Nucleus accumbens (tissue), 56 donors: Measurements from ENCODE around the gene GPA33.

Source experiments
- DNase-seq, 56 donors: peaks; one replicate each; lab custom pipeline; 2025; lab: John Stamatoyannopoulos, UW

The GPA33 gene

DNA sequence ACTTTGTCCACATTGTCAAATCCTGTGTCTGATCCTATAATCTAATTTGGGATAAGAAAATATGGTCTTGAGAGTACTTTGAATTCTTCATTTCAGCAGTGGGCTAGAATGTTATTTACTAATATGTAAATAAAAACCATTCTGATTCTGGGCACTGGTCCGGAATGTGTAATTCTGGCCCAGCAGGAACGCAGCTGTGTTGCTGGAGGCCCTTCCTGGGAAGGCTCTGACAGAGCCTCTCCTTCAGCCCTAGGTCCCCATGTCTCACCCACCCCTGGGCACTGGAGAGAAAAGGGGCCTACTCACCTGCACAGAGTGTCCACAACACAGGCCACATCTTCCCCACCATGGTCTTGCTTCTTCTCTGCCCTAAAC, 251 bp downstream of the GPA33 start:
- DNase-seq = no peak

GRCh38 chr1:167088746-167089417, 1.3 kb downstream of the GPA33 start:
- DNase-seq = no peak

DNA sequence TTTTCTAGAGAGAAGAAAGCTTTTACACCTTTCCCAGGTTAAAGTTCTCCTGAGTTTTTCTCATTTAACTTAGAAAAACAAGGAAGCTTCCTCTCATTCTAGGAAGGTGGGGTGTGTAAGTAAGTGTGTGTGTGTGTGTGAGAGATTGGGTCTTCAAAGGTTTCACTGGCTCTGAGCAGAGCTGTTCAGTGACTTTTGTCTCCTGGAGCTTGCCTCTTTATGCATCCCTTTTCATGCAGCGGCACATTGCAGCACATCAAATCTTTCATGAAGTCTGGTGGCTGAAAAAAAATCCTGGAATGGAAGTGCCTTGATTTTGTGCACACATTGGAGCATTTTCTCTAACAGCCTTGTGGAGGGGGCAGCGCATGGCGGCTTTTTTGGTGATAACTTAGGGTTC, 3.4 kb downstream of the GPA33 start:
- no peak for DNase-seq

GRCh38 chr1:167086033-167086432, 4.1 kb downstream of the GPA33 start:
- no peak for DNase-seq

DNA sequence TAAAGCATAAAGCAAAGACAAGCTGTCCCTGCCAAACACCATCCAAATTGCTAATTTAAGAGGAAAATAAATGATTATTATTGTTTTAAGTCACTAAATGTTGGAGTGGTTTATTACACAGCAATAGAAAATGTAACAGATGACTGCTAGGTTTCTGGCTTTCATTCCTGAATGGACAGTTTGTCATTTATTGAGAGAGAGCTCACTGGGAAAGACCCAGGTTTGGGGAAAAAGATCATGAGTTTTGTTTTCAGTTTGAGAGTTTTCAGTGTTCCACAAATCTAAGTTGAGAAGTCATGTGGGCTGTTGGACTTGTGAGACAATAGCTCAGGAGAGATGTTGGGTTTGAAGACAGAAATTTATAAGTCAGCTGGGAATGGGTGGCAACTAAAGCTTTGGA, 5.4 kb downstream of the GPA33 start:
- DNase-seq = no peak

- no peak for DNase-seq
Measured at GRCh38 chr1:167083871-167084270, 6.3 kb downstream of the GPA33 start.

GRCh38 chr1:167083066-167083665, 7.0 kb downstream of the GPA33 start:
- no peak for DNase-seq

GRCh38 chr1:167082511-167083027, 7.6 kb downstream of the GPA33 start:
- no peak for DNase-seq

DNA sequence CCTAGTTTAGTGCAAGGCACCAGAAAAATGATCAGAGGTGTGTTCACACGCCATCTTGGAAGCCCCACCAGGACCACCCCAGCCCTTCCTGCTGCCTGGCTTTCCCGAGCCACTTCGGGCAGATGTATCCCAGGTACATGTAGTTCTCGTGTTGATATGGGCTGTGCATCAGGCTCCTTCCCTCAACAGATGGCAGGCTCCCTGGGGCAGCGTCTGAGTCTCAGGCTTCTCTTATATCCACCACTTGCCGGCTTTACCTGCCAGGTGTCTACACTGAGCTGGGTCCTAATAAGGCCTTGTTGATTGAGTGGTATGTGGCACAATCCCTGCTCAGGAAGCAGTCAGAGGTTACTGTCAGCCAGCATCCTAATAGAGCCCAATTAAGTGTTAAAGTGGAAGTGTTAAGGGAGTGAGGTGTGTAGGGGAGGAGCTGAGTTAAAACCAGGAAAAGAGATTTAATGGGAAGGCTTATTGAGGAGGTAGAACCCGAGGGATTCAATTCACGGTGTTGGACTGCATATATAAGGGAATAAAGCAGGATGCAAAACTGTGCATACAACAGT, 8.5 kb downstream of the GPA33 start:
- DNase-seq = no peak

DNA sequence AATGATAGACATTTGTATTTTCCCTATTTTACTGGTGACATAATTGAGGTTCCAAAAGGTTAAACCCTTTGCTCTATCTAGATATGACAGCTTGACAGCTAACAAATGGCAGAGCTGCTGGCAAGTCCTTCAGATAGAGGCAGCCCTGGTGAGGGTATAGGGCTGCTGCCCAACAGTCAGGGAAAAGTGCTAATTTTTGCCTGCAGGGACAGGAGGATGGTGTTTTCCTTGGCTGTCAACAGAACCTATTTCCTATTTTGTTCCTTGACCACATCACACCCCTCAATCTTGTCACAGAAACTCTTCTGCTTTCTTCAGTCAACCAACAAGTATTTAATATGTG, 12.3 kb downstream of the GPA33 start:
- DNase-seq = no peak

DNA sequence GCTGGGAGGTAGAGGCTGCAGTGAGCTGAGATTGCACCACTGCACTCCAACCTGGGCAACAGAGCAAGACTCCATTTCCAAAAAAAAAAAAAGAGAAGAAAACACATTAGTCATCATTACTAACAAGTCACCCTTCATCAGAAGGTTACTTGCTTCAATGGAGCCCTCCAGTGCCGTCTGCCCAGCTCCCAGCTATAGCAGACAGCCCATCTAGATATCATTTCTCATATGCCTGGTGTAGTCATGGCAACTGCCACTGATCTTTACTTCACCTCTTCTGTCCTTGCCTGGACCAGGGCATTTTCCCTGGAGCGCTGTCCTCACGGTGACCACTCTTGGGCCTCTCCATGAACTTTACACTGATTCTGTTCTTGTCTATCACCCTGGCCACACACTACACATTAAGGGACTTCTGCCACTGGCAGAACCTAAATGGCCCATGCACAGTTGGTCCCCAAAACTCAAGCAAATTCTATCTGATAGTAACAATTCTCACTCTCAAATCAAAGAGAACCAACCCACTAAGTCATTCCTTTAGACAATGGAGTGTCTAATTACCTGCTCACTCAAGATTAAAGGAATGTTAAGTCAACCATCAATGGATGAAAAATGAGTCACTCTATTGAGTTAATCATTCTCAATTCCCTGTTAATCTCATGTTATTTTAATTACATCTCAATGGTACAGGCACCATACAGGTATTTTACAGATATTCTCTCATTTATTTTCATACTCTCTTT, 12.9 kb downstream of the GPA33 start:
- DNase-seq = no peak

GRCh38 chr1:167076136-167076710, 14.0 kb downstream of the GPA33 start:
- no peak for DNase-seq

- DNase-seq = no peak
Measured at GRCh38 chr1:167071286-167071685, 18.9 kb downstream of the GPA33 start.

GRCh38 chr1:167068761-167069160, 21.4 kb downstream of the GPA33 start:
- DNase-seq = no peak

- no peak for DNase-seq
Measured at GRCh38 chr1:167067904-167068303, 22.3 kb downstream of the GPA33 start.

DNA sequence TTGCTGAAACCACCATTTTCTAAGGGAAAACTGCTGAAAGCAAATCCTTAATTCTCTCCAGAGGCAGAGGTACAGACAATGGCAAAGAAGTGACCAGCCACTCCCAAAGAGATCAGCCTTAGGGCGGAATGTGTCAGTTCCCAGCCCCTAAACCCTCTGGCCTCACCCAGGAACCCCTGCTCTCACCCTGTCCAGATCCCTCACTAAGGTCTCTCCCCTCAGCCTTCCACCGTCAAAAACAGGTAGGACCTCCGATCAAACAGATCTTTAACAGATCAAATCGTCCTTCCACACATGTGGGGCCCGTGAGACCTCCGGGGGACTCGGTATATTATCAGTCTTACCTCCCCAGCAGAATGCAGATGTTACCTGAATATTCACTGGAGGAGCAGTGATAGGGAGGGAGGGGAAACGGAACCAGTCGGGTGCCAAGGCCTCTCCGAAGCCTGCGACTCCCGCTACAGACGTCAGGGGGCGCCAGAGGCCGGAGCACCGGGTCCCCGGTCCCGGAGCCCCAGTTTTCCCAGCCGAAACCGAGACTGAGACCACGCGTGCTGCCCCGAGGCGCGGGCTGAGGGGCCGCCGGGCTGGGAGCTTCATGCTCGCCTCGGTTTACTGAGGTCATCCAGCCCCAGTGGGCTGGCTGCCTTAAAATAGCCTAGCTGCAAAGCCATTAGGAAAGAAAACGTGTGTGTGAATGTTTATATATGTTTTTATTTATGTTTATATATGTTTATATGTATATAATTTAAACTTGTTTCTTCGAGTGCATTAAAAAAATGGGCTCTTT, 23.6 kb downstream of the GPA33 start:
- DNase-seq = peak in 52 of 56 donors; percentile 9 to 86 (median 58)

DNA sequence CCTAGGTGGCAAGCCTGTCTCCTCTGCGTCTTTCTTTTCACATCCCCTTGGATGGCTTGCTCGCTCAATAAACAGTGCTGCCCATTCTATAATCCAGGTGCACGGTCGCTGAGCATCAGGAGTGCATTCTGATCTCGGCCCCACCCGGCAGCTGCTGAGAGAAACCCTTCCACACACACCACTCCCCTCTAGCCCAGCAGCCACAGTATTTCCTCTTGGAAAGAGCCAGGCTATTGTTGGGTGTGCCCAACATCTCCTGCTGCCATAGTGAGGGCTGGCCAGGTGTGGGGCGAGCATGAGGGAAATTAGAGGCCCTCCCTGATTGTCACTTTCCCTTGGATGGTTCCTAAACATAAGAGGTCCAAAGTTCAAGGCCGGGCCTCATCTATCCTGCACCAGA, 24.7 kb downstream of the GPA33 start:
- DNase-seq = no peak

- DNase-seq = no peak
Measured at GRCh38 chr1:167064621-167065020, 25.6 kb downstream of the GPA33 start.

GRCh38 chr1:167061073-167061464, 29.1 kb downstream of the GPA33 start:
- no peak for DNase-seq
